NCI-H69 (cell line): ENCODE data around the gene ATP5PO.
"Not testable (repeated sequence)": the region's sequence is repeated elsewhere in the genome, so short reads cannot be mapped to it uniquely, and the experiment has no call there.

Source experiments
- DNase-seq: peaks from one replicate; lab custom pipeline; 2025; lab: John Stamatoyannopoulos, UW

ATP5PO gene

DNA sequence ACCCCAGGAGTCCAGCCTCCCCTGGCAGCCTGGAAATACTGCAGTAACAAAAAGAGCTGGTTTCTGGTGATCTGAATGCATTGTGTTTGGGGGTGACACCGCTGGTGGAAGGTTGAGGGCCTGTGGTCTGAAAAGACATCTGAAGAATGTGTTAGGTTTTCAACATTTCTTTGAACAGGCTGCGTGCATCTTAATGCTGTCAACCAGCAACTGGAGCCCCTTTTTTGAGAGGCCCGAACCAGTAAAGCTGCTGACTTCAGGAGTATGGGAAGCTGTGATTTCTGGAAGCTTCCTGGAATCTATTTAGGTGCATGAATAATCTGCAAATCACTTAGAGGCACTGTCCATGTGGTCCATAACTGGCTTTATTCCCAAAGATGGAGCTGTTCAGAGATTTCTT is 17.0 kb downstream of the ATP5PO start:
- no peak for DNase-seq

DNA sequence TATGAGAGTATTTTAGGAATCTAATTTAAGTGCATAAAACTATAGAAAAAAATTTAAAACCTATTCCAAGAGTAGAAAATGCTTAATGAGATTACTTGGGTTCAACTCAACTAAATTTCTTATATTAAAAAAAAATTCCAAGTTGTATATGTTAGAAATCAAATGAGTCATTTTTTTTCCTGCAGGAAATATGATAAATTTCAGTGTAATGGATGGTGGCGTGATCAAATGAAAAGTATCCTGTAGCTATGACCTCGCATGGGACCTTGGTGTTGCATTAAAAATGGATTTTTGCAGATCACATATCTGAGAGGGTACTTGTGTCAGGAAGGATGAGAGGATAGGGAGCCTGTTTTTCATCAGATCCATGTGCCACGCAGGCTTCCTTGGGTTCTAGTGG is 17.9 kb downstream of the ATP5PO start:
- DNase-seq: no peak

DNA sequence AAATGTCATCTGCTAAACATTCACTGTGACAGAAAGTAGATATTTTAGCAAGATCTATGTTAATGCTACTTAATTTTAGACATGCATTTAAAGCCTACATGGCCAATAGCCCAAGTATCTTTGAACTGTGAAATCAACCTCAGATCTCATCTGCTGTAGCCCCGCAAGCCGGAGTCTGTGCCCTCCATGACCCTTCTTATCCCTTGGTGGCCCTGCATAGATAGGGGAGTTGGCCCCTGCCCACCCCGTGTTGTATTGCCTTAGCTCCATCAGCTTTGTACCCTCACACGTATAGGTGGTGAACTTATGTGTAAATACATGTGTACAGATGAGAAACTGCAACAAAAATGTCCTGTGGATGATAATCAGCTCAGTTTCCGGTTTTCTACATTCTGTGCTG is 18.5 kb downstream of the ATP5PO start:
- DNase-seq: no peak

DNA sequence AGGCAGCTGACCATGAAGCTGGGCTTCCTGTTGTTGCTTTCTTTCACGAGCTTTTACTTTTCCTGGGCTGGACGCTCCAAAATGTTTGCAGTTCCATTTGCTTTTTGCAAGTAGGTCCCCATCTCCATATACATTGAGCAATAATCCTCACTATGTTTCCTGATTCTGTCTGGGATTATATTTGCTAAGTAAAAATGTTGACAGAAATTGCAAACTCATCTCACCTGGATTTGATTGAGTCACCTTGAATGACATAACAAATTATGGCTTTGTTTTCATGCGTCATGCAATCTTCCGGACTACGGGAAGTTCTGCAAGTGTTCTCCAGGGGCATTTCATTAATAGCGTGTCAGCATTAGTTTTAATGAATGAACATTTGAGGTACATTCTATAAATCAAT is 18.9 kb downstream of the ATP5PO start:
- DNase-seq: no peak

DNA sequence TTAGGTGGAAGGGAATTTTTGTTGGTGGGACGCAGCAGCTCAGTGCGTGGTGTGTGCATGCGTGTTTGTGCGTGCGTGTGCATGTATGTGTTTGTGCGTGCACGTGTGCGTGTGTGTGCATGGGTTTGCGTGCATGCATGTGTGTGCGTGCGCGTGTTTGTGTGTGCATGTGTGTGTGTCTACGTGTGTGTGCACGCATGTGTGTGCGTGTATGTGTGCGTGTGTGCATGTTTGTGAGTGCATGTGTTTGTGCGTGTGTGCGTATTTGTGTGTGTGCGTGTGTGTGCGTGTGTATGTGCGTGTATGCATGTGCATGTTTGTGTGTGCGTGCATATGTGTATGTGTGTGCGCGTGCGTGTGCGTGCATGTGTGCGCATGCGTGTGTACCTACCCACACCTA is 20.2 kb downstream of the ATP5PO start:
- DNase-seq: no peak

DNA sequence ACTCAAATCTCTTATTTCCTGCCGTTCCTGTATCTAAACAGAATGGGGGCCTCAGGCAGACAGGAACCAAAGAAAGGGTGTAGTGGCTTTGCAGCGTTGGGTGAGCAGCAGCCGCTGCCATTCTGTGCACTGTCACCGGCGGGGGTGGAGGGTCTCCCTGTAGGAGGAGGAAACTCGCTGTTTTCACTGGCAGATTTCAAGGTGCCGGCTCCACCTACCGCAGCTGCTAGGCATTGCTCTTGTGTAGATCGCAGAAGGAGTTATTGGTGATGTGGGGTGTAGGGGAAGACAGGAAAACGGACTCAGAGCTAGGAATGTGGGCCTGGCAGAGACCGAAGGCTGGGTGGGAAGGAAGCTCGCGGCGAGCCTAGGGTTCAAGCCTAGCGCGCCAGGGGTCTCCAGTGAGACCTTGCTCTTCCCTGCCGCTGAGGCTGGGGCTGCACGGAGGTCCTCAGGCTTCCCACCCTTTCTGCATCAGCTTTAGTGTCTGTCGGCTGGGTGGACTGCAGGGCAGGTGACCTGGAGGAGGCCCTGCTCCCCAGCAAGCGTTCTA is 20.8 kb downstream of the ATP5PO start:
- DNase-seq: peak; percentile 96

DNA sequence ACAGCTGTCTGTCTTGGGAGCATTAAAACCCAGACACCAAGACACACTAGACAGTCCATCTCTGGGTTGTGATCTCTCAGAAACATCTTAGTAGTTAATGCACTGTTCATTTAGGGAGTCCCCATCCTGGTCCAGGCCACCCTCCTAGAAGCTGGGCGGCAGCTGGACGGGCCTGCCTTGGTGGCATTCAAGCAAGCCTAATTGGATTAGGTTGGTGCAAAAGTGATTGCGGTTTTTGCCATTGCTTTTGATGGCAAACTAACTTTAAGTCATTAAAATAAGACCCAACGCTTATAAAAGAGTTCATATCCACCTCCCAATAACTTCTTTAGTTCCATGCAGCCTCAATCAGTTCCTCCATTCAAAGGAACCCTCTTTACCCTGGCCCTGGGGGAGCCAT is 21.7 kb downstream of the ATP5PO start:
- DNase-seq: no peak

DNA sequence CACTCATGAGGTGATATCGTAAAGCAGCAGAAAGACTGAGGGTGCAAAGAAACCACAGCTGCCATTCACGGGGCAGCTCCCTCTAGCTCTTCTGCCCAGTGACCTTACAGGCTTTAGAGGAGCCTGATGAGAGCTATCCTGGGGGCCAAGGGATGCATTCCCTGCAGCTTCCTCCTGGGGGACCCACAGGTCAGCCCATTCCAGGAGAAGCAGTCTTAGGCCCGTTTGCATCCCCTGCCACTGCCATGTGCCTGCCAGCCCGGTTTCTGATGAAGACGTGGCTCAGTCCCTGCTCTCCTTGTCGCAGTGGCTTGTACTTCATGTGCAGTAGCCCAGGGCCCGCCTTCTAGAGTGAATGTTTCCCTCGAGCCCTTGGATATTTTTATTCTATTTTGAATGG is 22.8 kb downstream of the ATP5PO start:
- DNase-seq: no peak

DNA sequence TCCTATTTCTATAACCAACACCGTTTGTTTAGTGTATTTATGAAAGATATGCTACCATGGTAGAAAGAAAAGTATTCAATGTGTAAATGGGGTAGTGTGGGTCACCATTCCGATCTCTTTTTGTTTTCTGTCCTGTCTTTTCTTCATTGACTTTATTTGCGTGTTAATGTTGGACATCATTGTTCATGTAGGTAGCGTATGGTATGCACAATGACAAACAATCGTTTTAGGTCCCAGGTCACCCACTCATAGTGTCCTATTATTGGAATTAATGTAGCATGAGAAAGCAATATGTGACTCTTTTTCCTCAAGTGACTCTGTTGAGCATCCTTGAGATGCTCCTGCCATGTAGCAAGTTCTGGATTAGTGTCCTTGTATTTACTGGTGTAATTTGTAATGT is 25.4 kb downstream of the ATP5PO start:
- DNase-seq: no peak

DNA sequence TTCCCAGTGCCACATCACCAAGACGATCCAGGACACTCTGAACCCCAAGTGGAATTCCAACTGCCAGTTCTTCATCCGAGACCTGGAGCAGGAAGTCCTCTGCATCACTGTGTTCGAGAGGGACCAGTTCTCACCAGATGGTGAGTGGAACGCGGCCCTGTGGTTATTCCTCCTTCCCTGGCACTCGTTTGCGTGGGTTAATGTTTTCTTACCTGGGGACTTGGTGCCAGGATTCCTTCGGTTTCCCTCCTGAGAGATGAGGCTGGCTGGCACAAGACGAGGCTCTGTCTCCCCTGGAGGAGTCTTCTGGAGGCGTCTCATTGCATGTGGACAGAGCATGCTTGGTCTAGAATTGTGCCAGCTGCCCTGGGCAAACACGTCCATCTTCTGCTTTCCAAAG is 29.3 kb downstream of the ATP5PO start:
- DNase-seq: no peak

DNA sequence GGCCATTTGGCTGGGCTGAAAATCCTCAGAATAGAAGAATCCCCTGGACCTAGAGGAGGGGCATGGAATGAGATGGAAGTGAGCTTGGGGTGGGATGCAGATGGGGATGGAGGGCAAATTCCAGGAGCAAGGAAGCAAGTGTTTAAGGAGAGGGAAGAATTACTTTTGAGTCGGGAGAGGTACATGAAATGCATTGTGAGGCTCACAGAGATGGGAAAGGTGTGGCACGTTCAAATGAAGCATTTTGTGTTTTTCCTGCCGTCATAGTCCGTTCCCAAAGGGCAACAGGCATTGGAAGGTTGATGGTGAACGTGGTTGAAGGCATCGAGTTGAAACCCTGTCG is 30.5 kb downstream of the ATP5PO start:
- no peak for DNase-seq

DNA sequence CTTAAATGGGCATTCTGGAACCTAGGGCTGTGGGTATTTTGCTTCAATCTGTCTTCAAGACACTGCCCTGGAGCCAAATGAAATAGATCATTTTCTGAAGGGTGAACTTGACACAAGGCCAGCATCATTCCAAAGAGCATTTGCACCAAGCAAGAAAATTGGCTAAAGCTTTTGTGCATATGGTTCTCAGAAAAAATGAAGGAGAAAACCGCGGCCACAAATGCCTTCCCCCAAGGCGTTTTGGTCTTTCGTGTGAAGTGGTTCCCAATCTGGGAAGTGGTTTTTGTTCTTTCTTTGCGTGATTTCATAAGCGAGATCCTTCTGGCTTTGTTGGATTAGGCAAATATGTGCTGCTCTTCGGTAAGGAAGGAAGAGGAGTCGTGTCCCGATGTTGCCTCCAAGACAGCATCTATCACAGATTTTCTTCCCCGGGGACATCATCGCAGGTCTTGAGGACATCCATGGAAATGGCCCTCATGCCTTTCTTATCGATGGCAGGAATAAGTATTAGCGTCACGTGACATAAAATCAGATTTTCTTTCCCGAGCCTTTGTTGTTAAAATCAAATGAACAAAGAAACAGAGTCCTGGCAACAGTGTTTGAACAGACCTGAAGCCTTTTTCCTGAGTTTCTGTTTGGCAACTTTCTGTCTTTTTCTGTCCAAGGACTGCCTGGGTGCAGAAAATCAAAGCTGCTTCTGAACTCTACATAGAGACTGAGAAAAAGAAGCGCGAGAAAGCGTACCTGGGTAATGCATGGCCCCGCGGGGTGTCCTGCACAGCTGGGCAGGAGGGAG is 31.0 kb downstream of the ATP5PO start:
- DNase-seq: no peak

DNA sequence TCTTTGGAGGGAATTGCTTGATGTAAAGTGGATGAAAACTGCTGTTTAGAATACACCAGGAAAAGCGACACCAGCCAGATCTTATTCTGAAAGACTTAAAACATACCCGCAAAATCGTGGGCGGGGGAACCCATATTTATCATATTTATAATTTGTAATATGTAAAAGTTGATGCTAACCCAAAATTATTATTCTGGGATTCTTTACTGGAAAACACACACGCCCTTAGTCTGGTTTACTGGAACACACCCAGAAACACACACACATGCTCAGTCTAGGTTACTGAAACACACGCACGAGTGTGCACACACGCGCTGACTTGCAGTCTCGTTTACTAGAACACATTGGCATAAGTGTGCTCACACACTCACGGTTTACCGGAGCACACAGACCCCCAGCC is 32.5 kb downstream of the ATP5PO start:
- no peak for DNase-seq

DNA sequence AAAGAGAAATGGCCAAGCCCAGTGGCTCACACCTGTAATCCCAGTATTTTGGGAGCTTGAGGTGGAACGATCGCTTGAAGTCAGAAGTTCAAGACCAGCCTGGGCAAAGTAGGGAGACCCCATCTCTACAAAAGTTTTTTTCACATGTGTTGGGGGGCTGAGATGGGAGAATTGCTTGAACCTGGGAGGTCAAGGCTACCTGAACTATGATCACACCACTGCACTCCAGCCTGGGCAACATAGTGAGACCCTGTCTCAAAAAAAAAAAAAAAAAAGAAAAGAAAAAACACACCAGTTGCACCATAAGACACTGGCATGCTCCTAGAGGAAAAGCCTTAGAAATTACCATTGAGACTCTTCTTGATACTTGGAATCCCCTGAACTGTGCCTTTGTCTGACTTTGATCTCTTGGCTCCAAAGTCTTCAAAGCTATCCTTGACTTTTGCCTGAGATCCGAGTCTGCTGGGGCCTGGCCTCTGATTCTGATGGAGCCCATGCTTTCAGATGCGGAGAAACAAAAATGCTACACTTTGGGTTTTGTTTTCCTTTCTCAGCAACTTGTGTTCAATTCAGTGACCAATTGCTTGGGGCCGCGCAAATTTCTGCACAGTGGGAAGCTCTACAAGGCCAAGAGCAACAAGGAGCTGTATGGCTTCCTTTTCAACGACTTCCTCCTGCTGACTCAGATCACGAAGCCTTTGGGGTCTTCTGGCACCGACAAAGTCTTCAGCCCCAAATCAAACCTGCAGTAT is 33.7 kb downstream of the ATP5PO start:
- no peak for DNase-seq

DNA sequence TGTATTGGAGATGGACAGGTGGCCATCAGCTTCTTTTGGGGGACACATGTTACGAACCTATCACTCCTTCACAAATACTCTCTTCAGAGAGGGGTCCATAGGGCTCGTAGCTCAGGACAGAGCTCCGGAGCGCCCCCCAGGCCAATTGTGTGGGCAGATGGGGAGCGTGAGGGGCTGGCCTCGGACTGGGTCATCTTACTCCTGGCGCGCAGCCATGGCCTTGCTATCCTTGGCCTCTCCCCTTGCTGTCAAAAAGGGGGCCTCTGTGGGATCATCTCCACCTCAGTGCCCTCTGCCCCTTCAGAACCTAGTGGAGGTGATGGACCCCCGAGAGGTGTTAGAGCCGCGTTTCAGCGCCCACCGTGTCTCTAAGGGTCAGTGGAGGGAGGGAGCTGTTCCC is 35.0 kb downstream of the ATP5PO start:
- DNase-seq: no peak

DNA sequence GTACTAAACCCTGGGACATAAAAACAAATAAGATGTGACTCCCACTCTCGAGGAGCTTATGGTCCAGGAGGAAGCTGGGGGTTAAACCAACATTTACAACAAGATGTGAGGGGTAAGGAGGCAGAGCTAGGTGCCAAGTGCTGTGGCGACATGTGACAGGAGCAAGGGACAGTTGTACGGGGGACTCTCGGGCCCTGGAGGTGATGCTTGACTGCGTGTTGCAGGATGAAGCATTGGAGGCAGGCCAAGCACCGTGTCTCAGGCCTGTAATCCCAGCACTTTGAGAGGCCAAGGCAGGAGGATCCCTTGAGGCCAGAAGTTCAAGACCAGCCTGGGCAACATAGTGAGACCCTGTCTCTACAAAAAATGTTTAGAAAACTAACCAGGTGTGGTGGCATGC is 36.8 kb downstream of the ATP5PO start:
- no peak for DNase-seq

DNA sequence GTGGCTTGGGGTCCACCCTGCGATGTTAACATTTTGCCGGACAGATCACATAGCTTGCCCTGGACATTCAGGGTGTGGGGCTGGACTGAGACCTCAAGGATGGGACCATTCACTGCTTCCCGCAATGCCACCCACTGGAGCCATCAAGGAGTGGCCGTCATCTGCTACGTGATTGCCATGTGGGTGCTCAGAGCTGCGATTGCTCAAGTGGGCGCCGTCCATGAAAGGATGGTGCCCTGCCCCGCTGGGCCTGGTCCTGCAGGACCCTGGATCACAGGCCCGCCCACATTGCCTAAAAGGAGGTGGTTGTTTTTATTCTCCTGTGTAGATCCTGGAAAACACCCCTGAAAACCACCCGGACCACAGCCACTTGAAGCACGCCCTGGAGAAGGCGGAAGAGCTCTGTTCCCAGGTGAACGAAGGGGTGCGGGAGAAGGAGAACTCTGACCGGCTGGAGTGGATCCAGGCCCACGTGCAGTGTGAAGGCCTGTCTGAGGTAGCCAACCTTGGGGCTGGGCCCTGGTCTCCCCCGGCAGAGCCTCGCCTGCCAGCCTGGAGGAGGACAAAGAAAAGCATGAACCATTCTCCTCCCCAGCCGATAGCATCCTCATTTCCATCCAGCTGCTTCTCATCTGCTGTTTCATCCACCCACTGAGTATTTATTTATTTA is 40.4 kb downstream of the ATP5PO start:
- no peak for DNase-seq

DNA sequence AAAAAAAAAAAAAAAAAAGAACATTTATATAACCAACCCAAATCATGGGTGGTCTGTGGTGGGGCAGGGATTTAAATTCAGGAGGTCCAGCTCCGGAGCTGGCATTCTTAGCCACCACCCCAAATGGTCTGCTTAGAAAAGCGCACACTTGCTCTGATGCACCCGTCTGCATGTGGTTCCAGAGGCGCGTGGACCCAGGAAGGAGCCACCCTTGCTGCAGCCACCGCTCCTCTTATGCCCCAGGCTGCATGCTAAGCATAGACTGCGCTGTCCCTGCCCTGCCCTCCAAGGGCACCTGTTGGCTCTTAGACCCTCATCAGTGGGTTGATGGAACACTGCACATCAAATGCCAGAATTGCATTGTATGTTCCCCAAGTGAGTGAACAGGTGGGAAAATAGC is 41.4 kb downstream of the ATP5PO start:
- DNase-seq: no peak

DNA sequence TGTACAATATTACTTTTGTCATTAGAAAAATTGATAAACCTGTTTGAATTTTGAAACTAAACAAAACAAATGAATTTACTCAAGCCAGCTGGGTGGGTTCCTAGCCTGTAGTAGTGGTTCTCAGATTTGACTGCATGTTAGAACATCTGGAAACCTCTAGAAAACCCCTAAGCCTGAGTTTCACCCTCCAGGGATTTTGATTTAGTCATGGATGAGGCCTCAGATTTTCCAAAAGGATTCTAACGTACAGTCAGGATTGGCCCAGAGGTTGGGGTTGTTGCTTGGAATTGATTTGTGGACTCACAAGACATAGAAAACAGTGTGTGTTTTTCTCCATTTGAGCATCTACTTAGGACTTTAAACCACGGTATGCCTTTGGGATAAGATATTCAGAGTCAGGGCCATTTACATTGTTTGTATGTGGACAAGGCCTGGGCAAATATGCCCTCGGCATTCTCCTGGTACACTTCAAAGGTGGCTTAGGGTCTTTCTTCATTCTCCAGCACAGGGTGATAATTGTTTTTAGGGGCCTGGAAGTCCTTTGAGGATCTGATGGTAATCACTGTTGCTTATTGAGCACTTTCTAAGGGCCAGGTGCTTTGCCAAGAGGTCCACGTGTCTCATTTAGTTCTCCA is 42.6 kb downstream of the ATP5PO start:
- no peak for DNase-seq

DNA sequence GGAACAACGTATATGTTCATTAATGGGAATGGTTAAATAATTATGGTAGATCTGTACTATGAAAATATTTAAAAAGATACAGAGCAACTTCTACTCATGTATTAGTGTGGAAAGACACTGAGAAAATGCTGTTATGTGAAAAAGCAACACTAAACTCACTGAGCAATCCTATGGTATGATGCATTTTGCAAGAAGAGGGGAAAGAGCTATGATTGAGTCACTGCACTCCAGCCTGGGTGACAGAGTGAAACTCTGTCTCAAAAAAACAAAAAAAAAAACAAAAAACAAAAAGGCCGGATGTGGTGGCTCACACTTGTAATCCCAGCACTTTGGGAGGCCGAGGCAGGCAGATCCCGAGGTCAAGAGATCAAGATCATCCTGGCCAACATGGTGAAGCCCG is 44.4 kb downstream of the ATP5PO start:
- DNase-seq: no peak

DNA sequence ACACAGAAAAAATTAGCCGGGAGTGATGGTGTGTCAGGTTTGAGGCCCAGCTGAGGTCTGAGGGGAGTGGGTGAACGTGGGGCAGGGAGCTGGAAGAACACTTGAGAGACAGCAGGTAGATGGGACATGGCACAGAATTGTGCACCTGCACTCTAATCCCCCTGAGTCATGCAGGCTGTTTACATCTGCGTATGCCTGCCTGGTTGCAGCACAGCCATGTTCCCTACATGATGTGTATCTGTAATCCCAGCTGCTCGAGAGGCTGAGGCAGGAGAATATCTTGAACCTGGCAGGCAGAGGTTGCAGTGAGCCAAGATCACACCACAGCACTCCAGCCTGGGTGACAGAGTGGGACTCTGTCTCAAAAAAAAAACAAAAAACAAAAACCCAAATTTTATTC is 44.8 kb downstream of the ATP5PO start:
- DNase-seq: no peak

DNA sequence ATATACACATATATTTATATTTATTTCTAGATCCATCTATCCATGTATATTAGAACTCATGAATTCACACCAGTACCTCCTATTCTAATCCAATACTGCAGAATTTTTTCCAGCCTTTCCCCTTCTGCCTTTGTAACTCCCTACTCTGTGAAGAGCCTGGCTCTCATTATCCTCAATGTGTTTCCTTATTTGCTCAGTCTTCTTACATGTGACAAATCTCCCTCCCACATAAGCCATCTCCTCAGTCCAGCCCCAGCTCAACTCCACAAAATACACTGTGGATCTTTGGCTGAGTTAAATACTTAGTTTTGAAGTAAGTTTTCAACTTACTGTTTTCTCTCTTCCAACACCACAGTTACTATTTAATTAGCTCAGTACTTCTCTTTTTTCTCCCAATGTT is 45.7 kb downstream of the ATP5PO start:
- peak; percentile 16 for DNase-seq

DNA sequence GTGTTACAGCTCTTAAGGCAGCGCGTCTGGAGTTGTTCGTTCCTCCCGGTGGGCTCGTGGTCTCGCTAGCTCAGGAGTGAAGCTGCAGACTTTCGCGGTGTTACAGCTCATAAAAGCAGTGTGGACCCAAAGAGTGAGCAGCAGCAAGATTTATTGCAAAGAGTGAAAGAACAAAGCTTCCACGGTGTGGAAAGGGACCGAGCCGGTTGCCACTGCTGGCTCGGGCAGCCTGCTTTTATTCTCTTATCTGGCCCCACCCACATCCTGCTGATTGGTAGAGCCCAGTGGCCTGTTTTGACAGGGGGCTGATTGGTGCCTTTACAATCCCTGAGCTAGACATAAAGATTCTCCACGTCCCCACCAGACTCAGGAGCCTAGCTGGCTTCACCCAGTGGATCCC is 47.7 kb downstream of the ATP5PO start:
- not testable (repeated sequence) for DNase-seq
